Measurements from ENCODE around the gene KLC1.

KLC1 gene

GRCh38 chr14:103736546-103737431 is 107.8 kb downstream of the KLC1 start:
- TF ChIP-seq CTCF (conservative IDR thresholded peaks at IDR 0.05; ENCODE audit: low read depth, low read length): no peak
- H3K4me3 ChIP-seq (ENCODE audit: low read length): no peak overlapping the region
- no peak for DNase-seq (ENCODE audit: low read depth)

GRCh38 chr14:103737432-103738045 is 108.5 kb downstream of the KLC1 start:
- H3K4me3 ChIP-seq (ENCODE audit: low read length): no peak overlapping the region
- no peak for TF ChIP-seq CTCF (conservative IDR thresholded peaks at IDR 0.05; ENCODE audit: low read depth, low read length)
- DNase-seq (ENCODE audit: low read depth): no peak

GRCh38 chr14:103738166-103738565 is 109.2 kb downstream of the KLC1 start:
- DNase-seq (ENCODE audit: low read depth): no peak
- no peak for TF ChIP-seq CTCF (conservative IDR thresholded peaks at IDR 0.05; ENCODE audit: low read depth, low read length)
- H3K4me3 ChIP-seq (ENCODE audit: low read length): no peak overlapping the region

GRCh38 chr14:103738701-103739451 is 109.9 kb downstream of the KLC1 start:
- H3K4me3 ChIP-seq (ENCODE audit: low read length): no peak overlapping the region
- no peak for DNase-seq (ENCODE audit: low read depth)
- TF ChIP-seq CTCF (conservative IDR thresholded peaks at IDR 0.05; ENCODE audit: low read depth, low read length): no peak

- TF ChIP-seq CTCF (conservative IDR thresholded peaks at IDR 0.05; ENCODE audit: low read depth, low read length): no peak
- H3K4me3 ChIP-seq (ENCODE audit: low read length): no peak overlapping the region
- DNase-seq (ENCODE audit: low read depth): no peak
Measured at GRCh38 chr14:103739466-103739792, 110.4 kb downstream of the KLC1 start.

GRCh38 chr14:103739793-103740501 is 110.9 kb downstream of the KLC1 start:
- no peak for TF ChIP-seq CTCF (conservative IDR thresholded peaks at IDR 0.05; ENCODE audit: low read depth, low read length)
- H3K4me3 ChIP-seq (ENCODE audit: low read length): no peak overlapping the region
- no peak for DNase-seq (ENCODE audit: low read depth)
